CD14-positive monocyte (primary cell): ENCODE measurements around the gene TMEM212. TPM values are rescaled to one million over a fixed set of nuclear protein-coding genes. Genes with fewer than 3 reads are reported as not detected.

ENCODE experiments used
- DNase-seq, 3 donors: peaks; one replicate each; pipeline ENCODE4 v3.0.0-alpha.2; 2011 to 2022
- H2AFZ ChIP-seq: 2 replicates; pipeline ENCODE4 v1.6.0; 2012; ENCODE audit warnings: mild to moderate bottlenecking, low read depth, low read length, inconsistent platforms; ENCODE audit not compliant: insufficient read depth, poor library complexity, severe bottlenecking
- H3K27ac ChIP-seq, 2 donors: 1 replicate in 1 of 2; 2 replicates in 1 of 2; pipeline ENCODE4 v1.5.1; 2012 to 2013; ENCODE audit warnings: low read length in 2 of 2, control low read depth in 1 of 2, inconsistent platforms in 1 of 2, low read depth in 1 of 2, mild to moderate bottlenecking in 1 of 2
- H3K27me3 ChIP-seq, 2 donors: one replicate each; pipeline versions ENCODE4 v1.6.0 to v1.6.1; 2011 to 2013; ENCODE audit warnings: low read length in 2 of 2; ENCODE audit not compliant: control insufficient read depth in 2 of 2, insufficient read depth in 2 of 2
- H3K36me3 ChIP-seq, 2 donors: replicated peaks in 1 of 2; 1 replicate in 1 of 2; 2 replicates in 1 of 2; pipeline versions ENCODE4 v1.5.1 to v1.6.1; 2012 to 2013; ENCODE audit warnings: low read length in 2 of 2, control low read depth in 1 of 2, inconsistent platforms in 1 of 2, mild to moderate bottlenecking in 1 of 2; ENCODE audit not compliant: insufficient read depth in 2 of 2, control insufficient read depth in 1 of 2
- H3K4me1 ChIP-seq, 2 donors: 1 replicate in 1 of 2; 2 replicates in 1 of 2; pipeline versions ENCODE4 v1.5.1 to v1.6.1; 2012 to 2013; ENCODE audit warnings: low read length in 2 of 2, control low read depth in 1 of 2, inconsistent platforms in 1 of 2, mild to moderate bottlenecking in 1 of 2, moderate library complexity in 1 of 2; ENCODE audit not compliant: insufficient read depth in 2 of 2, control insufficient read depth in 1 of 2
- H3K4me2 ChIP-seq: replicated peaks from 2 replicates; pipeline ENCODE3; 2012; ENCODE audit warnings: low read length, moderate library complexity, mild to moderate bottlenecking; ENCODE audit not compliant: poor library complexity, severe bottlenecking; ENCODE audit errors: extremely low read depth
- H3K4me3 ChIP-seq, 3 experiments: fragments of 200-600 bp in 1 of 3; sonication (generic) in 1 of 3; replicated peaks in 1 of 3; 1 replicate in 2 of 3; 2 replicates in 1 of 3; pipeline ENCODE4 v1.5.1; 2011 to 2013; ENCODE audit warnings: low read length in 3 of 3, mild to moderate bottlenecking in 3 of 3, control low read depth in 2 of 3, low read depth in 2 of 3, inconsistent platforms in 1 of 3, moderate library complexity in 1 of 3
- H3K79me2 ChIP-seq: 2 replicates; pipeline ENCODE4 v1.6.0; 2012; ENCODE audit warnings: mild to moderate bottlenecking, control low read depth, inconsistent platforms, low read length, moderate library complexity; ENCODE audit not compliant: insufficient read depth
- H3K9ac ChIP-seq: 2 replicates; pipeline ENCODE4 v1.6.0; 2017; ENCODE audit warnings: low read length, mild to moderate bottlenecking; ENCODE audit not compliant: insufficient read depth, poor library complexity, severe bottlenecking
- H3K9me3 ChIP-seq, 2 donors: replicated peaks in 1 of 2; 1 replicate in 1 of 2; 2 replicates in 1 of 2; pipeline versions ENCODE4 v1.5.1 to v1.6.1; 2012 to 2013; ENCODE audit warnings: low read length in 2 of 2, control low read depth in 1 of 2; ENCODE audit not compliant: control insufficient read depth in 1 of 2, insufficient read depth in 1 of 2
- H4K20me1 ChIP-seq: 2 replicates; pipeline ENCODE4 v1.6.0; 2012; ENCODE audit warnings: mild to moderate bottlenecking, low read length, control low read depth, moderate library complexity; ENCODE audit not compliant: insufficient read depth
- H3K27ac Mint-ChIP-seq, 7 donors: one replicate each; pipeline ENCODE4 v1.8.0; 2020; ENCODE audit warnings: mild to moderate bottlenecking in 7 of 7, mixed read lengths in 7 of 7, moderate library complexity in 6 of 7, inconsistent platforms in 2 of 7
- H3K27me3 Mint-ChIP-seq, 3 donors: one replicate each; pipeline ENCODE4 v1.8.0; 2021 to 2022; ENCODE audit warnings: low read depth in 3 of 3, mild to moderate bottlenecking in 3 of 3, mixed read lengths in 3 of 3, moderate library complexity in 3 of 3, inconsistent platforms in 1 of 3
- H3K36me3 Mint-ChIP-seq, 2 donors: one replicate each; pipeline ENCODE4 v1.8.0; 2020; ENCODE audit warnings: mixed read lengths in 2 of 2, inconsistent platforms in 1 of 2, mild to moderate bottlenecking in 1 of 2
- H3K4me1 Mint-ChIP-seq: one replicate; pipeline ENCODE4 v1.8.0; 2020; ENCODE audit warnings: mild to moderate bottlenecking, mixed read lengths
- H3K4me3 Mint-ChIP-seq, 2 donors: one replicate each; pipeline ENCODE4 v1.8.0; 2020; ENCODE audit warnings: mild to moderate bottlenecking in 2 of 2, mixed read lengths in 2 of 2, moderate library complexity in 1 of 2
- H3K9me3 Mint-ChIP-seq, 7 donors: one replicate each; pipeline ENCODE4 v1.8.0; 2020 to 2022; ENCODE audit warnings: mixed read lengths in 7 of 7, mild to moderate bottlenecking in 6 of 7, moderate library complexity in 6 of 7, inconsistent platforms in 2 of 7
- CTCF ChIP-seq: fragments of 200-600 bp; IDR thresholded peaks from one replicate; pipeline ENCODE4 v1.8.0; 2022; ENCODE audit warnings: antibody characterized with exemption, mild to moderate bottlenecking
- WGBS: methylation state at CpG from one replicate; pipeline ENCODE4 v1.1.5; 2013; ENCODE audit warnings: missing lambda C conversion rate; ENCODE audit not compliant: insufficient coverage; 5-methylcytosine and 5-hydroxymethylcytosine counted together
- intact Hi-C, 2 donors: fragments of 100-400 bp; cut with micrococcal nuclease; formaldehyde crosslinking; loops; one replicate each; pipeline versions ENCODE4 v1.15.0 to v1.15.1; 2023
- polyA plus RNA-seq, 3 donors: library from polyadenylated mRNA; depleted of rRNA in 1 of 3; unstranded in 2 of 3; stranded (reverse) in 1 of 3; fragments of 300-500 nt in 2 of 3; fragments of >200 nt in 1 of 3; fragmentation: Illumina TruSeq in 2 of 3; gene quantifications; 1 replicate in 2 of 3; 2 replicates in 1 of 3; pipeline ENCODE4 v1.2.3, GENCODE V29; 2012 to 2021

TMEM212 gene
- polyA plus RNA-seq, 3 donors = not detected

GRCh38 chr3:171840811-171841619 is 2.1 kb upstream of the TMEM212 start:
- TF ChIP-seq CTCF = no peak
- DNase-seq = no peak

GRCh38 chr3:171841620-171842000 is 1.5 kb upstream of the TMEM212 start:
- no peaks in the 10 kb centered on the region for H4K20me1 ChIP-seq
- H2AFZ ChIP-seq = no peak overlapping the region
- Mint-ChIP-seq H3K4me3 (no peak overlapping the region), H3K27me3 (peaks cover 1 to 4% (median 1%) of the 10 kb centered on the region in 3 donors), H3K36me3 (no peaks in the 10 kb centered on the region), H3K4me1 (peaks cover 12% of the 10 kb centered on the region), H3K27ac (no peak overlapping the region), H3K9me3 (peaks cover 0 to 3% (median 0%) of the 10 kb centered on the region in 7 donors)
- no peaks in the 10 kb centered on the region for H3K36me3 ChIP-seq
- WGBS = no CpG with 5 or more reads among the region's 1 CpG
- no peak for DNase-seq
- no peaks in the 10 kb centered on the region for H3K9me3 ChIP-seq
- no peaks in the 10 kb centered on the region for H3K79me2 ChIP-seq
- H3K4me1 ChIP-seq = peaks cover 11 to 13% of the 10 kb centered on the region in 2 donors
- H3K9ac ChIP-seq = no peak overlapping the region
- intact Hi-C loops = no loop called here
- no peak overlapping the region for H3K4me3 ChIP-seq
- no peak overlapping the region for H3K27ac ChIP-seq
- H3K4me2 ChIP-seq = no peak overlapping the region
- H3K27me3 ChIP-seq = no peaks in the 10 kb centered on the region
- TF ChIP-seq CTCF = no peak

More at GRCh38 chr3:171840811-171841619, 2.1 kb upstream of the TMEM212 start:
- H2AFZ ChIP-seq = peak overlapping the region; percentile 32
- H3K9me3 ChIP-seq = no peaks in the 10 kb centered on the region
- H3K36me3 ChIP-seq = no peaks in the 10 kb centered on the region
- H3K4me3 ChIP-seq = no peak overlapping the region
- no peaks in the 10 kb centered on the region for H4K20me1 ChIP-seq
- no peak overlapping the region for H3K4me2 ChIP-seq
- Mint-ChIP-seq H3K36me3 (no peaks in the 10 kb centered on the region), H3K9me3 (peaks cover 0 to 3% (median 0%) of the 10 kb centered on the region in 7 donors), H3K4me1 (peaks cover 12% of the 10 kb centered on the region), H3K27ac (peak overlapping the region in 1 of 7 donors; percentile 14), H3K4me3 (no peak overlapping the region), H3K27me3 (peaks cover 1 to 3% (median 1%) of the 10 kb centered on the region in 3 donors)
- peaks cover 11 to 13% of the 10 kb centered on the region in 2 donors for H3K4me1 ChIP-seq
- no peak overlapping the region for H3K9ac ChIP-seq
- WGBS = no CpG with 5 or more reads among the region's 6 CpGs
- no peak overlapping the region for H3K27ac ChIP-seq
- no peaks in the 10 kb centered on the region for H3K79me2 ChIP-seq
- H3K27me3 ChIP-seq = no peaks in the 10 kb centered on the region
- intact Hi-C loops = no loop called here
